ENCODE data around the gene ZNF554. TPM values are rescaled to one million over a fixed set of nuclear protein-coding genes. Genes with fewer than 3 reads are reported as not detected.
"Not testable (repeated sequence)": the region's sequence is repeated elsewhere in the genome, so short reads cannot be mapped to it uniquely, and the experiment has no call there.

ZNF554 gene
- polyA plus RNA-seq, 3 donors, result 8.1 to 11.3 (median 10.5) TPM

DNA sequence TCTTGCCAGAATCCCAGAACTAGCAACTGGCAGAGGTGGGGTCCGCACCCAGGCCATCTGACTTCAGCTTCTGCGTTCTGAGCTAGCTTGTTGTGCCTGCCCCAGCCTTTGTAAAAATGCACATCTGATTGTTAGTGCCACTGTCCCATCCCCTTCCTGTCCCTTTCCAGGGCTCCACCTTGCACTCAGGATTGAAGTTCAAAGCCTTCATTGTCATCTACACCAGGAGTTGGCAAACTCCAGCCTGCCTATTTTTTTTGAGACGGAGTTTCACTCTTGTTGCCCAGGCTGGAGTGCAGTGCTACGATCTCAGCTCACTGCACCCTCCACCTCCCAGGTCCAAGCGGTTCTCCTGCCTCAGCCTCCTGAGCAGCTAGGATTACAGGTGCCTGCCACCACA, 31.4 kb upstream of the ZNF554 start:
- DNase-seq, result no peak

DNA sequence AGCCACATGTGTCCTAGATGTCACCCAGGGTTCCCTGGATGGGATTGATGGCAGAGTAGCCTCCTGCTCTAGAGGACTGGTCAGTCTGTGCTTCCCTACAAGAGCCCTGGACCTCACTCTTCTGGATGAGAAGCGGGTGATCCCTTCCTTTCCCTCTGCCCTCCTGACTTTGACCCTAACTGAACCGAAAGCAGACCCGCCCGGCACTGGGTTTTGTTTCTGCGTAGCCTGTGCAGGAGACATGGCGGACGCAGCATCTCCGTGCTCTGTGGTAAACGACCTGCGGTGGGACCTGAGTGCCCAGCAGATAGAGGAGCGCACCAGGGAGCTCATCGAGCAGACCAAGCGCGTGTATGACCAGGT, 29.5 kb upstream of the ZNF554 start:
- no peak for DNase-seq

DNA sequence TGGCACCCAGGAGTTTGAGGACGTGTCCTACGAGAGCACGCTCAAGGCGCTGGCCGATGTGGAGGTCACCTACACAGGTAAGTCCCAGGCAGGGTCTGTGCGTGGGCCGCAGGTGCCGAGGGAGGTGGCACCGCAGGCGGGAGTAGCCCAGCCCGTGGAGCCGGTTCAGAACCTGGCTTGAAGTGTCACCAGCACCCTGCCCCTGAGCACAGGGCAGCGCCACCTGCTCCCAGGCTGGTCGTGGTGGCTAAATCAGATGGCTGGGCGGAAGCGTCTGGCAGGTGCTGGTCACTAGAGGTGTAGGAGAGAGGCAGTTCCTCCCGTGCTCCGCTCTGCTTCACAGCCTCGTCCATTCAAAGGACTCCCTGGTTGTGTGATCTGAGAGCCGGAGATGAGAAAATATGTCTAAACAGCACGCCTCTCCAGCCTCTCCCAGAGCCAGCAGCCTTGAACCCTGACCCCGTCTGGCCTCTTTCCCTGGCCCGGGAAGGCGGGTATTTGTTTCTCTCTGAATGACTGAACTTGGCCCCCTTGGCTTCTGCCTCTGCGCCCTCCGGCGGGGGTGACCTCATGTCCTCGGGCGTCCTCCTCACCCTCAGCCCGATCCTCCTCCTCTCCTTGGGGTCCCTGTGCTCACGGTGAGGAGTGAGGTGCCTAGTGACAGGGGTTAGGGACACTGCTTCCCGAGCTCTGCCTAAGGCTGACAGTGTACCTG, 29.0 kb upstream of the ZNF554 start:
- no peak for DNase-seq

DNA sequence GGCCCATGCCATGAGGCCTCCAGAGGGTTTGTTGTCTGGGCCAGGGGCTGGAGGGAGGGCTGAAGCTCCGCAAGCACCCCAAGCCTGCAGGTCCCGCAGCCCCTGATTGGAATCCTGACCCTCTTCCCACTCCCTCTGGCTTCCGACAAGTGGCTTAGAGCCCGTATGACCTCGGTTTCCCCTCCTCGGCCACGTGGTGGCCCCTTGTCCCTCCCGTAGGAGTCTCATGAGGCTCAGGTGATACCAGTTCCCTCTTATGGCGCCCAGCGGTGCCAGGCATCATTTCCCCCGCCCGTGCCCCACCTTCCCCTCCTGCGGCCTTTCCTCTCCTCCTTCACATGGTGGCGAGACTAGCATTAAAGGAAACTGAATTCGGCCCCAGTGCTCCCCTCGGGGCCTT, 28.2 kb upstream of the ZNF554 start:
- DNase-seq, result no peak

DNA sequence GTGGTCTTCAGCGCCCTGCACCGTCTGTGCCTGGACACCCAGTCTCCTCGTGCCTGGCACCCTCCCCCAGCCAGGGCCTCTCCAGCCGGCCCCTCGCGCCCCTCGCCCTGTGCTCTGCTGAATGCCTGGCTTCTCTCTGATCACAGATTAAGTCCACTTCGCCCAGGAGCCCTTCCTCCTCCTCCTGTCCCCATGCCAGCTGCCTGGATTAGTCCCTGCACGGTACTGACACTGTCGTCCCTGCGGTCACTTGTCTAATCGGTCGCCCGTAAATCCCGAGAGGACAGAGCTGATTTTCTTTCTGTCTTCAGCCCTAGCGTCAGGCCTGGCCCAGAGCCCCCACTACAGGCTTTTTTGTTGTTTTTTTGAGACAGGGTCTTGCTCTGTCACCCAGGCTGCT, 27.8 kb upstream of the ZNF554 start:
- DNase-seq, result no peak

DNA sequence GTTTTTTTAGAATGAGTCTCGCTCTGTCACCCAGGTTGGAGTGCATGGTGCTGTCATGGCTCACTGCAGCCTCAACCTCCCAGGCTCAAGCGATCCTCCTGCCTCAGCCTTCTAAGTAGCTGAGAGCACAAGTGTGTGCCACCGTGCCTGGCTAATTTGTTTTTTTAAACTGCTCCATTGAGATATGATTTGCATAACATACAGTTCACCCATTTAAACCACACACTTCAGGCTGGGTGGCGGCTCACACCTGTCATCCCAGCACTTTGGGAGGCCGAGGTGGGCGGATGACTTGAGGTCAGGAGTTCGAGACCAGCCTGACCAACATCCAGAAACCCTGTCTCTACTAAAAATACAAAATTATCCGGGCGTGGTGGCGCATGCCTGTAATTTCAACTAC, 27.0 kb upstream of the ZNF554 start:
- not testable (repeated sequence) for DNase-seq

DNA sequence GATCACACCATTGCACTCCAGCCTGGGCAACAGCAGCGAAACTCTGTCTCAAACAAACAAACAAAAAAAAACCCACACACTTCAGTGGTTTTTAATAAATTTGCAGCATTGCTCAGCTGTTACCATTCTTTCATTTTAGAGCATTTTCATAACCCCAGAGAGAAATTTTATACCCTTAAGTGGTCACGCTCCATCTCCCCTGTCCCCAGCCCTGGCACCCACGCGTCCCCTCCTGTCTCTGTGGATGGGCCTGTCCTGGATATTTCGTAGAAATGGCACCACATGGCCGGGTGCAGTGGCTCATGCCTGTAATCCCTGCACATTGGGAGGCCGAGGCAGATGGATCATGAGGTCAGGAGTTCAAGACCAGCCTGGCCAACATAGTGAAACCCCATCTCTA, 26.5 kb upstream of the ZNF554 start:
- no peak for DNase-seq

DNA sequence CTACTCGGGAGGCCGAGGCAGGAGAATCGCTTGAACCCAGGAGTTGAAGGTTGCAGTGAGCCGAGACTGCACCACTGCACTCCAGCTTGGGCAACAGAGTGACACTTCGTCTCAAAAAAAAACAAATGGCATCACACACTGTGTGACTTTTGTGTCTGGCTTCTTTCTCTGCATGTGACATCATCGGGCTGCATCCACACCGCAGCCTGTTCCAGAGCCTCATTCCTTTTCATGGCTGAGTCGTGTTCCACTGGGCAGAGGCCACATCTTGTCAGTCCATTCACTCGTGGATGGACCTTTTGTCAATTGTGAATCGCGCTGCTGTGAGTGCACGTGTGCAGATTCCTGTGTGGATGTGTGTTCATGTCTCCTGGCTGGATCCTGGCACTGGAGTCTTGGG, 26.1 kb upstream of the ZNF554 start:
- DNase-seq, result no peak

DNA sequence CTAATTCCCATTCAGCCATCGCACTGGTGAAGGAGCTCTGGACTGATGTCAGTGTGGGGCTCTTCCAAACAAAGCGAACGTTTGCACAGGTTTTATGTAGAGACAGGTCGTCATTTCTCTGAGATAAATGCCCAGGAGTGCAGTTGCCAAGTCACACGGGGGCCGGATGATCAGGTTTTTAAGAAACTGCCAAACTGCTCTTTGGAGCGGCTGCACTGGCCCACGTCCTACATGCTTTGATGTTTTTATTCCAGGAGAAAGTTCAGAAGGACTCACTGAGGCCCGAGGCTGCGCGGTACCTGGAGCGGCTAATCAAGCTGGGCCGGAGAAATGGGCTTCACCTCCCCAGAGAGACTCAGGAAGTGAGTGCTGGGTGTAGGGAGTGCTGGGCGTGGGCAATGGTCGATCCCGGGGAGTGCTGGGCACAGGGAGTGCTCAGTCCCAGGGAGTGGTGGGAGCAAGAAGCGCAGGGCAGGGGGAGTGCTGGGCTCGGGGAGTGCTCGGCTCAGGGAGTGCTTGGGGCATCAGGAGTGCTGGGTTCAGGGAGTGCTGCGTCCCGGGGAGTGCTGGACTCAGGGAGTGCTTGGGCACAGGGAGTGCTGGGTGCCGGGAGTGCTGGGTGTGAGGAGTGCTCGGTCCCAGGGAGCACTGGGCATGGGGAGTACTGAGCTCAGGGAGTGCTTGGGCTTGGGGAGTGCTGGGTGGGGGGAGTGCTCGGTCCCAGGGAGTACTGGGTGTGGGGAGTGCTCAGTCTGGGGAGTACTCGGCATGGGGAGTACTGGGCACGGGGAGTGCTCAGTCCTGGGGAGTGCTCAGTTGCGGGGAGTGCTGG, 23.6 kb upstream of the ZNF554 start:
- no peak for DNase-seq

DNA sequence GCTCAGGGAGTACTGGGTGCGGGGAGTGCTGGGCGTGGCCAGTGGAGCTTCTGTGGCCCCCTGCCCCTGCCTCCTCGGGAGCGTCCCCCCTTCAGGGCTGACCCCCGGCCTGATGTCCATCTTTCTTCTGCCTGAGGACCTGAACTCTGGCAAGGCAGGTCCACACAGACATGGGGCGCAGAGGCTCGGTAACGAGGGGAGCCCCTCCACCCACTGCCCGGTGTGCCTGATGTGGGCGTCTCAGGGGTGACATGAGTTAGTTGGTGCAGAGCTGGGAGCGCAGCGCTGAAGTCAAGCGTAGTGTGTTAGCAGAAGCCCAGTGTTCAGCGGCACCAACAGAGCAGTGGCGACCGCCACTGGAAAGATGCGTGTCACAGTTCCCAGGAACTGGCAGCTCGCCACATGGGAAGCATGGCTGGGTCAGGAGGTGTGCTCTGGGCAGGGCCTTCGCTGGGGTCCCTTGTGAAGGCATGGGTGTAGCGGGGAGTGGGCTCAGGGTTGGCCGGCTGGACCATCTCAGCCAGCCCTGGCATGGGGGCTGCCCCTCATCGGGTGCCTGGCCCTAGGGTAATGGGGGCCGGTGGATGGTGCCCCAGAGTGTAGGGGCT, 22.9 kb upstream of the ZNF554 start:
- DNase-seq, result no peak

DNA sequence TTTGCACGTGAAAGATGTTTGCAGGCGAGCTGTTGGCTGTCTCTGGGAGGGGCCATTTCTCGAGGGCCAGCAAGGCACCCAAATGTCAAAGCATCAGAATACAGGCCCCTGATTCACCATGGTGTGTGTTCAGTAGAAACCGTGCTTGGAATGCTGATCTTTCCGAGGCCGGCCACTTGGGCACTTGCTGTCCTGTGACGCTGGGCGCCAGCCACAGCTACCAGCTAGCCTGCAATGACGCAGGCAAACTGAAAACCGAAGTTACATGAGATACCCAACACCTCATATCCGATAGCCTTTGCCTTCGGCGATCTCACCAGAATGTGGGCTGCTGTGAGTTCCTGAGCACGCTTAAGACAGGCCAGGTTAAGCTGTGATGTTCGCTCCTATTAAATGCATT, 22.4 kb upstream of the ZNF554 start:
- DNase-seq, result no peak

DNA sequence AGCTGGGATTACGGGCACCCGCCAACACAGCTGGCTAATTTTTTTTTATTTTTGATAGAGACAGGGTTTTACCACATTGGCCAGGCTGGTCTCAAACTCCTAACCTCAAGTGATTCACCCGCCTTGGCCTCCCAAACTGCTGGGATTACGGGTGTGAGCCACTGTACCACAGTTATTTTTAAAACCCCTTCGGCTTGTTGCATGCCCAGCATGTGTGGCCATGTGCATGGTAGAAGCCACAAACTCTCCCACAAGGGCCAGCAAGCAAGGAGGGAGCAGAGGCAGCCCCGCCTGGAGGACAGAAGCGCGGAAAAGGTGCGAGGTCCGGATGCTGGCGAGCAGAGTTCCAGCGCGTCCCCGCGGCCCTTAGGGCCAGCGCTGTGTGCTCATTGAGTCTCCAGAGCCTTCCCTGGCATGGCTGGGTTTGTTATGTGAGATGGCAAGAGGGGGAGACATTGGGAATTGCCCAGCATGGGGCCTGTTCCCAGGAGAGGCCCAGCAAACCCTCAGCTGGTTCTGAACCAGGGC, 21.4 kb upstream of the ZNF554 start:
- no peak for DNase-seq

DNA sequence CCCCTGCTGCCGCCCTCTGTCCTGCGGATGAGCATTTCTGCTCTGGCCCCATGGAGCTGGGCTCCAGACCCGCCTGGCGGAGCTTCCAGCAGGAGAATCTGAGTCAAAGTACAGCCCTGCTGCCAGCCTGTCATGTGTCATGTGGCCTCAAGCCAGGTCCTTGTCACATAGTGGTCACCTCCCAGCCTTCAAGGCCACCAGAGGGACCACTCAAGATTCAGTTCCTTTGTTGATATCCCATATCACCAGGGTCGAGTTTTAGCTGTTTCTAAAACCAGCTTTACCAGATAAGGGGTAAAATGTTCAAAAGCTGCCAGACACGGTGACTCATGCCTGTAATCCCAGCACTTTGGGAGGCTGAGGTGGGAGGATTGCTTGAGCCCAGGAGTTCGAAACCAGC, 20.9 kb upstream of the ZNF554 start:
- DNase-seq, result no peak

DNA sequence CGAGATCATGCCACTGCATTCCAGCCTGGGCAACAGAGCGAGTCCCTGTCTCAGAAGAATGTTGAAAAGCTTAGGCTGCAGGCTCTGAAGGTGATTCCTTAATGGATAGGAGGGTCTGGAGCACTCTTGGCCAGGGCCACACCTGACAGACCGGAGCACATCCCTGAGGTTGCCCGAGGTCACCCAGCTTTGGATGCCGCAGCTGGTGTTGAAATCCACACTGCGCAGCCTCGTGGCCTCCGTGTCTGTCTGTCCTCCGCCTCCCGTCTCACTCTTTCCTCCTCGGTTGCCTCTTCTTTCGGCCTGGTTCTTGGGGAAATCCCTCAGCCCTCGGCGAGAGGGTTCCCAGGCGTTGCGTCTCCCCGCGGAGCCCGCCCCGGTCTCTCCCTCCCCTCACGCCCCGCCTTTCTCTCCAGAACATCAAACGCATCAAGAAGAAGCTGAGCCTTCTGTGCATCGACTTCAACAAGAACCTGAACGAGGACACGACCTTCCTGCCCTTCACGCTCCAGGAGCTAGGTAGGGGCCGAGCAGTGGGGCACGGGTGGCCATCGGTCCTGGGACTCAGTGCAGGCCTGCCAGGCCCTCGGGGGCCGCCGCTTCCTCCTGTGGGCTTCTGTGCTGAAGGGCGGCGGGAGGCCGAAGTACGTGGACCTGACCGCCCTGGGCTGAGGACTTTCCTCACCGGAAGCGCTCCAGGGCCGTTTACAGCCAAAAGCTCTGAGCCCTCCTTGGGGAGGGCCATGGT, 20.2 kb upstream of the ZNF554 start:
- no peak for DNase-seq

DNA sequence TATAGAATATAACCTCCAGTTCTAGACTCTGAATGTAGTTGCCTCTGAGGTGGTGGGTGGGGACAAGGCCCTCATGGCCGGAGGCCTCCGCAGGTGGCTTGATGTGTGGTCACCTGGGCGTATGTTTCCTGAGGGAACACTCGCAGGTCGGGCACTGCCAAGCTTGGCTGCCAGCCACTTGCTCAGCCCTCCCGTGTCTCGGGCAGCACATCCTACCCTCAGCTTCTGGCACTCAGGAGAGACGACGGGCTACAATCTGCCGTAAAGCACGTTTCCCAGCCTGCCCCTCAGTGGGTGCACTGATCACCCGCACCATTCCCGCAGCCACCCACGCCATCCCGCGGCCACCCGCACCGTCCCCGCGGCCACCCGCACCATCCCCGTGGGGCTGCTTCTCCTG, 19.2 kb upstream of the ZNF554 start:
- no peak for DNase-seq

DNA sequence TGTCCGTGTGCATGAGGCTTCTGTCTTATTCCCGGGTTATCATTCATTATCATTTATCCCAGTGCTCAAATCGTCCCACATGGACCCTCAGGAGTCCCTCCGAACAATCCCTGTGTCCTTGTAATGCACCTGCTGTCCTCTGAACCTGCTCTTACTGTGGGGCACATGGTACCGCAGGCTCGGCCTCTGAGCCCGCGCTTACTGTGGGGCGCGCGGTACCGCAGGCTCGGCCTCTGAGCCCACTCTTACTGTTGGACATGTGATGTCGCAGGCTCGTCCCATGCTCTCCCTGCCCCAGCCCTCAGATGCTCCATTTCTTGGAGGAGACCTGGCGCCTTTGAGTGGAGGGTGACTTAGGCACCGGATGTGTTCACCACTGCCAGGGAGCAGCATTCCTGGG, 16.8 kb upstream of the ZNF554 start:
- no peak for DNase-seq

DNA sequence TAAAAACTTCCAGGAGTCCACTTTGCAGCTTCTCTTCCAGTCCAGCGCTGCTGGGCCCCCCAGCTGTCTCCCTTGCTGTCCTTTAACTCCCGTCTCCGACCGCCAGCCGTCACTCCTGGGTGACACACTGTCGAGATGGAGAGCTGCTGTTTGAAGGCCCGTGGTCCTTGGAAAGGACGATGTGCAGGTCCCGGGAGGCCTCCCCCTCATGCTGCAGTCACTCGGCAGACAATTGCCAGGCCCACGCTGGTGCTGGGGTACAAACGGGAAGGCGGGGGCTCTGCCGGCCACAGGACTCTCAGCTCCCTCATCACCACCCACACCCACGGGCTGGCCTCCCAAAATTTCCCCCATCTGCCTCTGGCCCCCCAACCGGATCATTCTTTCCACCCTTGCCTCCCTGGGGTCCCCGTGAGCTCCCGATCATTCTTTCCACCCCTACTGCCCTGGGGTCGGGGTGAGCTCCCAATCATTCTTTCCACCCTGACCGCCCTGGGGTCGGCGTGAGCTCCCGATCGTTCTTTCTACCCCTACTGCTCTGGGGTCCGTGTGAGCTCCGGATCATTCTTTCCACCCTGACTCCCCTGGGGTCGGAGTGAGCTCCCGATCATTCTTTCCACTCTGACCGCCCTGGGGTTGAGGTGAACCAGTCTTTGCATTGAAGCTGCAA, 16.0 kb upstream of the ZNF554 start:
- DNase-seq, result no peak

DNA sequence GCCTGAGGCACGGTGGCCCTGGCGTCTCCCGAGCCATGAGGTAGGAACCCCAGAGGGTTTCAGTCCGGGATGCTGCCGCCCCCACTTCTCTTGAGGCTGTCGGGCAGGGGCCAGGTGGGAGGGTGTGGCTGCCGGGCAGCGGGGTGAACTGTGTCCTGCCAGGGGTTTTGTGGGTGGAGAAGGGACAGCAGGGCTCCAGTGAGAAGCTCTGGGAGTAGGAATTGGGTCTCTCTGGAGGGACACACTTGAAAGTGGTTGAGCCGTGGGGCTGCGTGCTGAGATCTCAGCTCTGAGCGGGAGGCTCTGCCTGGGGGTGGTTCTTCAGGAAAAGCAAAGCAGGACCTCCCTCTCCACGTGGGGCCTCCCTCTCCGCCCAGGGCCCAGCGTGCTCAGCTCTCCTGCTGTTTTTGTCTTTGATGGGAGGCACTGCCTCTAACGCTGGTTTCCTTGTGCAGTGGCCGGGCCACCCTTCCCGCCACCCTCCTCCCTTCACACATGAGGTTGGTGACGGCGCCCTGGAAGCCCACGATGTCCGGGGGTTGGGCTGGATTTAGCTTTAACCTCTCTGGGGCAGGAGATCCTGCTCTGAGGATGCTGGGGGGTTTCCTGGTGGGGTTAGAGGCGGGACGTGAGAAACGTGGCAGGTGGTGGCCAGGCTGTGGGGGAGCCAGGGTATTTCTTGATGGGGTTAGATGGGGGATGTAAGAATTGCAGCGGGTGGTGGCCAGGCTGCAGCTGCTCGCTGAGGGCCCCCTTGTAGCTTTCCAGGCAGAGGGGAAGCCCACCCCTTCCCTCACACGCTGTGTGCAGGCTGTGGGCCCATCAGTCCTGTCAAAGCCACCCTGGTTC, 15.3 kb upstream of the ZNF554 start:
- DNase-seq, result no peak

DNA sequence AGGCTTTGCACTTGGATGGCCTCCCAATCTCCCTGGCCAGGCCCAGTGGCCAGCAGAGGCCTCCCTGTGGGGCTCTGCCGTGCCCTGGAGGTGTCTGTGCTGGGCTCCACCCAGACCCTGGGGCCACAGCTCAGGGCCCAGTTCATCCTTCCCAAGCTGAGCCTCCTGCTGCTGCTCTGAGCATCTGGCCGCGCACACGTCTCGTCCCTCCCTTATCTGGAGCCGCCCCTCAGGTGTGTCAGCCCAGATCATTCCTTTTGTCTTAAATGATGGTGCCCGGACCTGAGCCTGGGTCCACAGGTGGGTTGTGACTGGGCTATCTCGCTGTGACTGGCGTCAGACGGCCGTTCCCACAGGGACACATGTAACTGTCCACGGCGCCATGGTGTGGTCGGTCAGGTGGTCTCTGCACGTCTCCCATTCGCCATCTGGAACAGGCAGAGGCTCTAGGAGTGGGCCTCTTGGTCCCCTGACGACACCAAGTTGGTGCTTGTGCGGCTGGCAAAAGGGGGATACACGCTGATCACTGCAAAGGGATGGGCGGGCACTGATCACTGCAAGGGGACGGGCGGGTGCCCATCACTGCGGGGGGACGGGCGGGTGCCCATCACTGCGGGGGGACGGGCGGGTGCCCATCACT, 14.3 kb upstream of the ZNF554 start:
- no peak for DNase-seq

DNA sequence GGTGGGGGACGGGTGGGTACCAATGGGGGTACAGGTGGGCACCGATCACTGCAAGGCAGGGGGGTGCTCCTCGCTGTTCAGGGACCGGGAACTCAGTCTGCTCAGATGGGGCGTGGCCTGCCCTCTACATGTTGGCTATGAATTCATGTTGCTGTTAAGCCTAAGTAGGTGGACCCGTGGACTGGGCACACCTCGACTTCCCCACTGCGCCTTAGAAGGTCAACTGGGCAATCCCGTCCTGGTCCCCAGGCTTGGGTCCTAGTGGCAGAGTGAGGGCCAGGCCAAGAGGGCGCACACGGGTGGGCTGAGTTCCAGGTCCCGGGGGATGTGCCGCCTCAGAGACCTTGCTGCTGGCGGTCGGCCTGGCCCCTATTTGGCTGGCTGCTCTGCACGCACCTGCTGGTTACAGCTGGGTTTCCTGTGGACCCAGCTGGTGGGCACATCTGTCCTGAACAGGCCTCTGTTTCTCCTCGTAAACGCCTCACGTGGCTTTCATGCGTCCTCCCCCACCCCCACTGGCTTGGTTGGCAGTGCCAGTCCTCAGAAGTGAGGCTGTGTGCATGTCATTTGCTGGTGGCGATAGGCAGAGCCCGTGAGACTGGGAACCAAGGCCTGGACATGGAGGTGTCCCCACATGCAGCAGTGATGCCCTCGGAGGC, 13.5 kb upstream of the ZNF554 start:
- no peak for DNase-seq

Measured in renal pelvis (tissue), 4 donors.